GM18861 (cell line): ENCODE data around the gene TMEM253.

ENCODE experiments used
- ATAC-seq: cut with Tn5 transposase; IDR thresholded peaks from one replicate; pipeline ENCODE4 v1.9.1; 2021; ENCODE audit not compliant: unreplicated experiment

Gene TMEM253

GRCh38 chr14:21070610-21071224 lies 30.1 kb upstream of the TMEM253 start:
- peak; percentile 2 for ATAC-seq

- peak; percentile 48 for ATAC-seq
Measured at GRCh38 chr14:21071225-21072030, 29.4 kb upstream of the TMEM253 start.

GRCh38 chr14:21072031-21072473 lies 28.8 kb upstream of the TMEM253 start:
- no peak for ATAC-seq

- no peak for ATAC-seq
Measured at GRCh38 chr14:21072781-21073339, 28.0 kb upstream of the TMEM253 start.

- no peak for ATAC-seq
Measured at GRCh38 chr14:21073921-21074320, 26.9 kb upstream of the TMEM253 start.

GRCh38 chr14:21074398-21075272 lies 26.2 kb upstream of the TMEM253 start:
- no peak for ATAC-seq

- no peak for ATAC-seq
Measured at GRCh38 chr14:21075719-21076437, 25.0 kb upstream of the TMEM253 start.

- no peak for ATAC-seq
Measured at GRCh38 chr14:21077672-21078071, 23.2 kb upstream of the TMEM253 start.

- no peak for ATAC-seq
Measured at GRCh38 chr14:21078287-21078686, 22.6 kb upstream of the TMEM253 start.

GRCh38 chr14:21078726-21079125 lies 22.1 kb upstream of the TMEM253 start:
- ATAC-seq: no peak

- ATAC-seq: no peak
Measured at GRCh38 chr14:21081521-21082142, 19.2 kb upstream of the TMEM253 start.

- no peak for ATAC-seq
Measured at GRCh38 chr14:21083565-21084325, 17.1 kb upstream of the TMEM253 start.

- ATAC-seq: no peak
Measured at GRCh38 chr14:21084396-21084795, 16.5 kb upstream of the TMEM253 start.

- no peak for ATAC-seq
Measured at GRCh38 chr14:21084998-21085853, 15.6 kb upstream of the TMEM253 start.

GRCh38 chr14:21086908-21087293 lies 14.0 kb upstream of the TMEM253 start:
- no peak for ATAC-seq

GRCh38 chr14:21087294-21088091 lies 13.4 kb upstream of the TMEM253 start:
- peak; percentile 63 for ATAC-seq

GRCh38 chr14:21088687-21089086 lies 12.2 kb upstream of the TMEM253 start:
- no peak for ATAC-seq

- ATAC-seq: no peak
Measured at GRCh38 chr14:21089271-21089670, 11.6 kb upstream of the TMEM253 start.
